Stimulated activated CD8-positive, alpha-beta memory T cell treated with anti-CD3 and anti-CD28 coated beads, Interleukin-7, amount 100 ng/mL, for 1 hour (primary cell): ENCODE results near the gene SULF2.
"Not testable (repeated sequence)": the region's sequence is repeated elsewhere in the genome, so short reads cannot be mapped to it uniquely, and the experiment has no call there.

Experiments
- DNase-seq, 2 donors: peaks; one replicate each; pipeline ENCODE4 v3.0.0-alpha.2; 2020; ENCODE audit warnings: low read depth in 2 of 2

SULF2 gene

GRCh38 chr20:47785311-47785853 is at the start of gene SULF2:
Gene SULF2, minus strand, starts transcription at chr20:47785481. Its CDS starts 28,118 bp downstream, at chr20:47757363.
- no peak for DNase-seq

GRCh38 chr20:47831675-47832074 is 46.4 kb upstream of the SULF2 start:
- DNase-seq: not testable (repeated sequence)

- not testable (repeated sequence) for DNase-seq
These were observed 41.4 kb upstream of the SULF2 start for GRCh38 chr20:47826716-47827115.

- DNase-seq: not testable (repeated sequence)
These were observed 40.7 kb upstream of the SULF2 start for GRCh38 chr20:47826006-47826405.

- no peak for DNase-seq
These were observed 39.9 kb upstream of the SULF2 start for GRCh38 chr20:47825011-47825762.

GRCh38 chr20:47823941-47824340 is 38.7 kb upstream of the SULF2 start:
- DNase-seq: not testable (repeated sequence)

- no peak for DNase-seq
These were observed 36.3 kb upstream of the SULF2 start for GRCh38 chr20:47821481-47822100.

GRCh38 chr20:47818996-47819609 is 33.8 kb upstream of the SULF2 start:
- DNase-seq: no peak

- no peak for DNase-seq
These were observed 33.2 kb upstream of the SULF2 start for GRCh38 chr20:47818466-47818865.

- no peak for DNase-seq
These were observed 32.7 kb upstream of the SULF2 start for GRCh38 chr20:47818016-47818415.

GRCh38 chr20:47817573-47817972 is 32.3 kb upstream of the SULF2 start:
- DNase-seq: no peak

GRCh38 chr20:47816487-47817451 is 31.5 kb upstream of the SULF2 start:
- DNase-seq: no peak

- no peak for DNase-seq
These were observed 30.6 kb upstream of the SULF2 start for GRCh38 chr20:47815866-47816265.

- DNase-seq: no peak
These were observed 30.1 kb upstream of the SULF2 start for GRCh38 chr20:47815416-47815806.

GRCh38 chr20:47814632-47815415 is 29.5 kb upstream of the SULF2 start:
- DNase-seq: no peak

- DNase-seq: no peak
These were observed 25.6 kb upstream of the SULF2 start for GRCh38 chr20:47810721-47811347.

GRCh38 chr20:47810116-47810677 is 24.9 kb upstream of the SULF2 start:
- DNase-seq: no peak

GRCh38 chr20:47809161-47809960 is 24.1 kb upstream of the SULF2 start:
- DNase-seq: no peak

GRCh38 chr20:47805951-47806350 is 20.7 kb upstream of the SULF2 start:
- DNase-seq: no peak
